GM23338 (cell line): ENCODE results near the gene CDC73. TPM values are rescaled to one million over a fixed set of nuclear protein-coding genes. Genes with fewer than 3 reads are reported as not detected.

Source experiments
- ATAC-seq: fragments of 200-7000 bp; cut with Tn5 transposase; 3 replicates; pipeline ENCODE4 v1.9.1; 2020
- DNase-seq: peaks from one replicate; pipeline ENCODE4 v3.0.0-alpha.2; 2015; ENCODE audit warnings: low spot score
- H2AFZ ChIP-seq: fragments of 200-600 bp; sonication (generic); 2 replicates; pipeline ENCODE4 v1.8.0; 2016; ENCODE audit warnings: antibody characterized with exemption, mild to moderate bottlenecking, moderate library complexity
- H3F3A ChIP-seq: fragments of 200-600 bp; sonication (generic); replicated peaks from 2 replicates; pipeline ENCODE4 v1.8.0; 2017; ENCODE audit warnings: antibody characterized with exemption, mixed run types, low read depth
- H3K27ac ChIP-seq: fragments of 200-600 bp; sonication (generic); 2 replicates; pipeline ENCODE4 v1.6.1; 2016; ENCODE audit warnings: low read depth
- H3K27me3 ChIP-seq: fragments of 200-600 bp; sonication (generic); 2 replicates; pipeline ENCODE4 v1.8.0; 2016; ENCODE audit warnings: mild to moderate bottlenecking, mixed run types, moderate library complexity; ENCODE audit not compliant: insufficient read depth
- H3K36me3 ChIP-seq: fragments of 200-600 bp; sonication (generic); 2 replicates; pipeline ENCODE4 v1.8.0; 2016; ENCODE audit warnings: mild to moderate bottlenecking; ENCODE audit not compliant: insufficient read depth
- H3K4me1 ChIP-seq: fragments of 200-600 bp; sonication (generic); 2 replicates; pipeline ENCODE4 v1.8.0; 2016; ENCODE audit warnings: mild to moderate bottlenecking, moderate library complexity; ENCODE audit not compliant: insufficient read depth
- H3K4me2 ChIP-seq: fragments of 200-600 bp; sonication (generic); 2 replicates; pipeline ENCODE4 v1.7.1; 2017; ENCODE audit warnings: mixed run types
- H3K4me3 ChIP-seq: fragments of 200-600 bp; sonication (generic); 2 replicates; pipeline ENCODE4 v1.6.1; 2016; ENCODE audit warnings: mixed run types
- H3K79me2 ChIP-seq: fragments of 200-600 bp; sonication (generic); replicated peaks from 2 replicates; pipeline ENCODE4 v1.8.0; 2017; ENCODE audit warnings: mild to moderate bottlenecking; ENCODE audit not compliant: insufficient read depth
- H3K9me2 ChIP-seq: fragments of 200-600 bp; sonication (generic); 2 replicates; pipeline ENCODE4 v1.8.0; 2017; ENCODE audit not compliant: insufficient read depth
- H4K20me1 ChIP-seq: fragments of 200-600 bp; sonication (generic); replicated peaks from 2 replicates; pipeline ENCODE4 v1.8.0; 2017; ENCODE audit warnings: mild to moderate bottlenecking; ENCODE audit not compliant: insufficient read depth
- H3K27ac Mint-ChIP-seq: 2 replicates; pipeline ENCODE4 v1.8.0; 2020; ENCODE audit warnings: inconsistent platforms, mild to moderate bottlenecking, moderate library complexity, mixed read lengths
- H3K27me3 Mint-ChIP-seq: 3 replicates; pipeline ENCODE4 v1.8.0; 2022; ENCODE audit warnings: low read depth, mild to moderate bottlenecking, moderate library complexity, mixed read lengths, inconsistent platforms; ENCODE audit not compliant: insufficient read depth, poor library complexity
- H3K36me3 Mint-ChIP-seq: 3 replicates; pipeline ENCODE4 v1.8.0; 2021; ENCODE audit warnings: low read depth, mild to moderate bottlenecking, inconsistent platforms, moderate library complexity, mixed read lengths
- H3K4me1 Mint-ChIP-seq: 3 replicates; pipeline ENCODE4 v1.8.0; 2020; ENCODE audit warnings: mild to moderate bottlenecking, inconsistent platforms, mixed read lengths
- H3K4me3 Mint-ChIP-seq: 3 replicates; pipeline ENCODE4 v1.8.0; 2021; ENCODE audit warnings: moderate library complexity, mild to moderate bottlenecking, inconsistent platforms, mixed read lengths
- H3K9me3 Mint-ChIP-seq: 3 replicates; pipeline ENCODE4 v1.8.0; 2020; ENCODE audit warnings: moderate library complexity, mild to moderate bottlenecking, inconsistent platforms, mixed read lengths
- CREB1 ChIP-seq: fragments of 250-450 bp; sonication (Bioruptor Pico); IDR thresholded peaks from 2 replicates; pipeline ENCODE4 v1.5.0; 2020; ENCODE audit warnings: low read depth, mild to moderate bottlenecking, moderate library complexity
- EZH2 ChIP-seq: fragments of 200-600 bp; sonication (generic); IDR thresholded peaks from one replicate; pipeline ENCODE4 v1.8.0; 2017; ENCODE audit warnings: antibody characterized with exemption, mild to moderate bottlenecking, low read depth; ENCODE audit not compliant: unreplicated experiment
- NANOG ChIP-seq: IDR thresholded peaks from 2 replicates; pipeline ENCODE4 v1.6.1; 2016; ENCODE audit warnings: antibody characterized with exemption, borderline replicate concordance
- REST ChIP-seq: IDR thresholded peaks from one replicate; pipeline ENCODE4 v1.6.1; 2018; ENCODE audit warnings: antibody characterized with exemption; ENCODE audit not compliant: unreplicated experiment
- STAT1 ChIP-seq: IDR thresholded peaks from one replicate; pipeline ENCODE4 v1.6.1; 2016; ENCODE audit warnings: antibody characterized with exemption; ENCODE audit not compliant: unreplicated experiment
- polyA plus RNA-seq: library from polyadenylated mRNA; unstranded; fragments of >200 nt; fragmentation: Nextera tagmentation; extraction: Ambion mirVana; gene quantifications from 2 replicates; pipeline ENCODE4 v1.2.1, GENCODE V29; 2016
- total RNA-seq: library from RNA; depleted of rRNA; stranded (reverse); fragments of >200 nt; shearing (Covaris generic); gene quantifications from 2 replicates; pipeline ENCODE4 v1.2.3, GENCODE V29; 2014
- TF ChIP-seq, protein P1 (sequence below), 2 experiments: fragments of 200-600 bp in 1 of 2; sonication (generic) in 1 of 2; conservative IDR thresholded peaks; 2 replicates each; pipeline versions ENCODE4 v1.5.1 to v1.6.1; 2016 to 2017; ENCODE audit warnings: antibody characterized with exemption in 2 of 2, low read depth in 2 of 2, mild to moderate bottlenecking in 2 of 2, moderate library complexity in 1 of 2

CDC73 gene
- total and polyA plus RNA-seq, 2 experiments from 2014 or later, result 40.4 to 63.2 TPM

- Mint-ChIP-seq H3K4me3 (no peak overlapping the region), H3K9me3 (no peaks in the 10 kb centered on the region), H3K27ac (no peak overlapping the region), H3K4me1 (peaks cover 28% of the 10 kb centered on the region; the same call in 2 of the 3 replicates), H3K36me3 (no peaks in the 10 kb centered on the region), H3K27me3 (no peaks in the 10 kb centered on the region)
- H3K4me1 ChIP-seq, result 0 out of 2 replicates have a peak, but pooled peaks cover 7% of the 10 kb centered on the region
- H2AFZ ChIP-seq, result no peak overlapping the region
- H3K9me2 ChIP-seq, result no peaks in the 10 kb centered on the region
- H3K36me3 ChIP-seq, result no peaks in the 10 kb centered on the region
- H3K79me2 ChIP-seq, result peaks cover 67% of the 10 kb centered on the region
- no peak overlapping the region for H3K27ac ChIP-seq
- H4K20me1 ChIP-seq, result peaks cover 17% of the 10 kb centered on the region; the same call in 1 of the 2 replicates
- no peak overlapping the region for H3K4me2 ChIP-seq
- no peaks in the 10 kb centered on the region for H3K27me3 ChIP-seq
- ATAC-seq (no peak), DNase-seq (peak; percentile 74)
- H3K4me3 ChIP-seq, result no peak overlapping the region
- no peaks in the 10 kb centered on the region for H3F3A ChIP-seq
- TF ChIP-seq NANOG (no peak), CREB1 (CRISPR knock-in tag) (no peak), STAT1 (no peak)
- TF ChIP-seq, protein P1, sequence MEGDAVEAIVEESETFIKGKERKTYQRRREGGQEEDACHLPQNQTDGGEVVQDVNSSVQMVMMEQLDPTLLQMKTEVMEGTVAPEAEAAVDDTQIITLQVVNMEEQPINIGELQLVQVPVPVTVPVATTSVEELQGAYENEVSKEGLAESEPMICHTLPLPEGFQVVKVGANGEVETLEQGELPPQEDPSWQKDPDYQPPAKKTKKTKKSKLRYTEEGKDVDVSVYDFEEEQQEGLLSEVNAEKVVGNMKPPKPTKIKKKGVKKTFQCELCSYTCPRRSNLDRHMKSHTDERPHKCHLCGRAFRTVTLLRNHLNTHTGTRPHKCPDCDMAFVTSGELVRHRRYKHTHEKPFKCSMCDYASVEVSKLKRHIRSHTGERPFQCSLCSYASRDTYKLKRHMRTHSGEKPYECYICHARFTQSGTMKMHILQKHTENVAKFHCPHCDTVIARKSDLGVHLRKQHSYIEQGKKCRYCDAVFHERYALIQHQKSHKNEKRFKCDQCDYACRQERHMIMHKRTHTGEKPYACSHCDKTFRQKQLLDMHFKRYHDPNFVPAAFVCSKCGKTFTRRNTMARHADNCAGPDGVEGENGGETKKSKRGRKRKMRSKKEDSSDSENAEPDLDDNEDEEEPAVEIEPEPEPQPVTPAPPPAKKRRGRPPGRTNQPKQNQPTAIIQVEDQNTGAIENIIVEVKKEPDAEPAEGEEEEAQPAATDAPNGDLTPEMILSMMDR (conservative IDR thresholded peaks at IDR 0.05; ENCODE audit: low read depth in 2 of 2), result peak; percentile 60 to 87
Measured at GRCh38 chr1:193183019-193183627, 61.3 kb downstream of the CDC73 start.

DNA sequence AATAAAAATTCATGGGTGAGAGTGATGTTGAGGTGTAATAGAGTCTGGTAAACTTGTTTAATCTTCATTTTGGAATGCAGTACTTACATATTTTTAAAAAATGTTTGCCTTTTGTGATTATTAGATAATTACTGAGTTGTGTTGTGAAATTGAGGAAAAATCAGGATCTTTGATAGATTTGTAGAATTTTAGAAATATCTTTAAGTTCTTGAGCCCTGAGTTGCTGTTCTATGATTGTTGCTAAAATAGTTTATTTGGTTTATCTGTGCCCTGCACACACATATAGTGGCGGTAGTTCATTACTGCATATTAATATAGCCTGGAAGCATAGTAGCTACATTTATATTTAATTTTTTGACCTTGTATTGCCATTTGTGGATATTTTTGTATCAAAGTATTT lies 62.9 kb downstream of the CDC73 start:
- Mint-ChIP-seq H3K9me3 (no peaks in the 10 kb centered on the region), H3K27me3 (no peaks in the 10 kb centered on the region), H3K4me1 (peaks cover 30% of the 10 kb centered on the region; the same call in 2 of the 3 replicates), H3K36me3 (no peaks in the 10 kb centered on the region), H3K27ac (no peak overlapping the region), H3K4me3 (no peak overlapping the region)
- Histone ChIP-seq H3K27me3 (no peaks in the 10 kb centered on the region), H3K4me1 (0 out of 2 replicates have a peak, but pooled peaks cover 7% of the 10 kb centered on the region), H2AFZ (no peak overlapping the region), H3K9me2 (no peaks in the 10 kb centered on the region), H3F3A (no peaks in the 10 kb centered on the region), H3K4me3 (no peak overlapping the region), H3K27ac (no peak overlapping the region), H3K79me2 (peaks cover 75% of the 10 kb centered on the region), H3K4me2 (no peak overlapping the region), H4K20me1 (peaks cover 9% of the 10 kb centered on the region; the same call in 1 of the 2 replicates), H3K36me3 (no peaks in the 10 kb centered on the region)
- DNase-seq (no peak), ATAC-seq (no peak)
- TF ChIP-seq EZH2, result no peak
- TF ChIP-seq CREB1 (CRISPR knock-in tag), result no peak
- TF ChIP-seq, protein P1 (conservative IDR thresholded peaks at IDR 0.05; ENCODE audit: low read depth in 2 of 2), result no peak
- TF ChIP-seq STAT1, result no peak
- TF ChIP-seq REST, result no peak
